ENCODE results near the gene SVEP1.
"Not testable (repeated sequence)": the region's sequence is repeated elsewhere in the genome, so short reads cannot be mapped to it uniquely, and the experiment has no call there.

The SVEP1 gene

DNA sequence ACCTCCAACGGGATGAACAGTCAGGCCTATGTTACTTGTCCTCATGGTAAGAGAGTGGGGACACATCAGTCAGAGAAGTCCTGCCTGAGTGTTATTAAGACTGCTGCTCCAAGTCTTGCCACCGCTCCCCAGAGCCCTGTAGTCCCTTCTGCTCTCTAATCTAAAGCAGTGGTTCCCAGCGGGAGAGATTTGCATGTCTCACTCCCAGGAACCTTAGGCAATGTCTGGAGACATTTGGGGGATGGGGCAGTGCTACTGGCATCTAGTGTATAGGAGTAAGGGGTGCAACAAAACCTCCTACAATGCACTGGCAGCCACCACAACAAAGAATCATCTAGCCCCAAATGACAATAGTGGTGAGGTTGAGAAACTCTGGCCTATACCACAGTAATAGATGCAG, 2.6 kb upstream of the SVEP1 start:
- in situ Hi-C loops (cut with MboI; ENCODE audit: low pct_unique_long_range_greater_than_20kb, low sequenced_read_pairs) = no loop called here
- no peak for DNase-seq

GRCh38 chr9:110580850-110581249, 1.3 kb upstream of the SVEP1 start:
- no peak for DNase-seq
- in situ Hi-C loops (cut with MboI; ENCODE audit: low pct_unique_long_range_greater_than_20kb, low sequenced_read_pairs) = no loop called here

- in situ Hi-C loops (cut with MboI; ENCODE audit: low pct_unique_long_range_greater_than_20kb, low sequenced_read_pairs) = no loop called here
- no peak for DNase-seq
Observed at GRCh38 chr9:110579862-110580219, 300 bp upstream of the SVEP1 start.

DNA sequence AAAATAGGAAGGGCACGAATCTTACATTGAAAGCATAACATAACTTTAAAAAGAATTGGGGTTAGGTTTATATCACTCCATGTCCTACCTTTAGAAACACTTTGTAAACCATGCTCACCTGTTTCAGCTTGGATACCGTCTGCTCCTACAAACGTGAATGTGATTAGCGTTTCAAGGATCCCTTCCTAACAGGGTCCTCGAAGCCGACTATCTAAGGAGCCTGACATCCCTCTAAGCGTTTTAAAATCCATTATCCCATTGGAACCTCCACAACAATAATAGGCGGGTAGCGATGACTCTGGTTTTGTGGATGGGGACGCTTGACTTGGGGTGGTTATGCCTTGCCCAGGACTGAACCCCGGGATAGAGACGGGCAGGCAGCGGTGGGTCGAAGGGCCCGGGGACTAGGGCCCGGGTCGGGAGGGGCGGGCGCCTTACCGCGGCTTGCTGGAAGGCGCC, 937 bp downstream of the SVEP1 start:
- DNase-seq = no peak
- in situ Hi-C loops (cut with MboI; ENCODE audit: low pct_unique_long_range_greater_than_20kb, low sequenced_read_pairs) = no loop called here

- no peak for DNase-seq
- in situ Hi-C loops (cut with MboI; ENCODE audit: low pct_unique_long_range_greater_than_20kb, low sequenced_read_pairs) = no loop called here
Observed at GRCh38 chr9:110575945-110576344, 3.6 kb downstream of the SVEP1 start.

DNA sequence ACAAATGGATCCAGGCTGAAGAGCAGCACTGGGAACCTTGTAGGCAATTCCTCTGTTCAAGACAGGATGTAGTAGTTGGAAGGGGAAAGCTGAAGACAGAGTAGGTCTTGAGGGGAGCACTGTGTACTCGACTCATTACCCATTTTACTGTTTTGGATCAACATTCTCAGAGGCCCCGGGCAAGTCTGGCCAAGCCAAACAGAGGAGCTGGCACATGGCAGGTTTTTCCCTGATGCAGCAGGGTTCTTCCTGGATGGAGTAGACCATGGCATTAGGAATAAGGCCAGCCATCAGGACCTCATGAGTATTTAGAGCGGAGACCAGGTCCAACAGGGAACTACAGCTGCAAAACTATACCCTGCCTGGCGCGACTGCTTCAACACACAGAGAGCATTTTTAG, 4.4 kb downstream of the SVEP1 start:
- DNase-seq = no peak
- in situ Hi-C loops (cut with MboI; ENCODE audit: low pct_unique_long_range_greater_than_20kb, low sequenced_read_pairs) = no loop called here

DNA sequence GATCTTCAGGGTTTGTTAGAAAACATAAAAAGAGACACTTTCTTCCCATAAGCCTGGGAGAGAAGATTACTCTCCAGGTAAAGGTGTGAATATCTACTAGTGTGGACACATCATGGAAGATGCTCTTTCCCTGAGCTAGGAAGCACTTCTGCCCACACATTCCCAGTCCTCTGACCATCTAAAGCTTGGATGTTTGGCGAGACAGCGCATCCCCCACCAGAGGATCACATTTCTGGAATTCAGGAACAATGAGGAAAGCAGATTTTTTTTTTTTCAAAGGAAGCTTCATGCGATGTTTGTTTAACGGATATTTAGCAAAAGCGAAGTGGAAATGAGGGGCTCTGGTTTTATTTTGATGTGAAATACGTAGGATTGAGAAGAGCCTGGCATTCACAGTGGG, 6.2 kb downstream of the SVEP1 start:
- in situ Hi-C loops (cut with MboI; ENCODE audit: low pct_unique_long_range_greater_than_20kb, low sequenced_read_pairs) = no loop called here
- DNase-seq = no peak

- in situ Hi-C loops (cut with MboI; ENCODE audit: low pct_unique_long_range_greater_than_20kb, low sequenced_read_pairs) = no loop called here
- no peak for DNase-seq
Observed at GRCh38 chr9:110571801-110572483, 7.6 kb downstream of the SVEP1 start.

- no peak for DNase-seq
- in situ Hi-C loops (cut with MboI; ENCODE audit: low pct_unique_long_range_greater_than_20kb, low sequenced_read_pairs) = no loop called here
Observed at GRCh38 chr9:110566156-110566555, 13.4 kb downstream of the SVEP1 start.

GRCh38 chr9:110561826-110562225, 17.7 kb downstream of the SVEP1 start:
- in situ Hi-C loops (cut with MboI; ENCODE audit: low pct_unique_long_range_greater_than_20kb, low sequenced_read_pairs) = no loop called here
- DNase-seq = no peak

GRCh38 chr9:110559869-110560268, 19.7 kb downstream of the SVEP1 start:
- DNase-seq = no peak
- in situ Hi-C loops (cut with MboI; ENCODE audit: low pct_unique_long_range_greater_than_20kb, low sequenced_read_pairs) = no loop called here

DNA sequence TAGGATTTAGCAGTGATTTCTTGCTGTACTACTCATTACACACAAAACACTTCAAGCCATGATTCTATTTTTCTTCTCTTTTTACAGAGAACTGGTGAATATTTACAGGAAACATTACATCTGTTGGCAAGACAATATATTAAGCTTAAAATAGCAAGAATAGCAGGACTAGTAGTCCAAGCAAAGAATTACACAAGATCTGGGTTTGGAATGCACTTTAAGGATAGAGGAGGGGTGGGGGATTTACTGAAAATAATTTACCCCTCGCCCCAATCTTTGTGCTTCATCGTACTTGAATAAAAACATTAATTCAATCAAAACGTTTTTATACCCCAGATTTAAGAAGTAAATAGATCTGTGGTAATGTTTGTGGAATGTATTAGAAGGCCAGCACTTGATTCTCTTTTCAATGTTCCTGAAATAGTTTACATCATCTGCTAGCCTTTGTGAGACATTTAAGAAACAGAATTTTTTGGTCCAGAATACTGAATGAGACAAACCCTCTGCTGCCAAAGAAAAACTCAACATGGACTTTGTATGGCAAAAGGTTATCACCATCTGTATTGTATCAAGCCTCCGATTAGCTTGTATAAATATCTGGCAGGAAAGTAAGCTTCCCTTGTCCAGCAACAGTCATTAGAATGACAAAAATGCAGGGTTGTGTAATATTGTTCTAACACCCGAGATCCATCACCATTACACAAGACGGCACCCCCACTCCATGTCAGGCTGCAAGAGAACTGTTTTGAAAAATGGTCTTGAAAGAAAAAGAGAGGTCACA, 23.8 kb downstream of the SVEP1 start:
- in situ Hi-C loops (cut with MboI; ENCODE audit: low pct_unique_long_range_greater_than_20kb, low sequenced_read_pairs) = no loop called here
- no peak for DNase-seq

GRCh38 chr9:110546411-110546871, 33.1 kb downstream of the SVEP1 start:
- no peak for DNase-seq
- in situ Hi-C loops (cut with MboI; ENCODE audit: low pct_unique_long_range_greater_than_20kb, low sequenced_read_pairs) = no loop called here

DNA sequence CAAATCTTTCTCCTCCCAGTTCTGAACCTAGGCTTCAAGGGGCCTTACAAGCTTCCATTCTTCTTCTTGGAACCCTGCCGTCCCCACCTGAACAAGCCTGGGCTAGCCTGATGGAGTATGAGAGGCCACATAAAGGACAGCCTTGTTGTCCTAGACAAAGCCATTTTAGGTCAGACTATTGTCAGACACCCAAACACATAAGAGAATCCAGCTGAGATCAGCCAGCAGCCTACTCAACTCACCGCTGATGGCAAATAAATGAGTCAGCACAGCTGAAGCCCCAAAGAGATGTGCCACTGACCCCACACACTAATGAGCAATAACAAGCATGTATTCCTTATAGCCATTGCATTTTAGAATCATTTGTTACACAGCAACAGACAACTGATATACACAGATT, 33.8 kb downstream of the SVEP1 start:
- DNase-seq = no peak
- in situ Hi-C loops (cut with MboI; ENCODE audit: low pct_unique_long_range_greater_than_20kb, low sequenced_read_pairs) = no loop called here

DNA sequence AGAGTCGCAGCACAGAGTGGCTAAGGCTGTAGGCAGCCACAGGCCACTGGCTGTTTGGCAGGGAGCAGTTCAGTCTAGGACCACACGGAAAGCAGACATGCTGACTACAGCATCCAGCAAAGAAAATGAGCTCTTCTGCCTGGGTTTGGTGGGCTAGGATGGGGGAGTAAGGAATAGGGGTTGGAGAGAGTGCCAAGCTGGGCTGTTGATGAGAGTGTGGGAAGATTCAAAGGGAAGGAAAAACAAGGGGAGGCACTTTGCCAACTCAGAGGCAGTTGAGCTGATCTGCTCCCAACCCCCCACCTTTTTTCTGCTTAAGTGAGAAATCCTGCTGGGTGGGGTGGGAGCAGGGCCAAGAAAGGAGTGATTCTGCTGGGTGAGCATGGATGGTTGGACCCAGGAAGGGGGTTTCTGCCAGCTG, 35.9 kb downstream of the SVEP1 start:
- no peak for DNase-seq
- in situ Hi-C loops (cut with MboI; ENCODE audit: low pct_unique_long_range_greater_than_20kb, low sequenced_read_pairs) = no loop called here

- in situ Hi-C loops (cut with MboI; ENCODE audit: low pct_unique_long_range_greater_than_20kb, low sequenced_read_pairs) = no loop called here
- no peak for DNase-seq
Observed at GRCh38 chr9:110541950-110542349, 37.6 kb downstream of the SVEP1 start.

DNA sequence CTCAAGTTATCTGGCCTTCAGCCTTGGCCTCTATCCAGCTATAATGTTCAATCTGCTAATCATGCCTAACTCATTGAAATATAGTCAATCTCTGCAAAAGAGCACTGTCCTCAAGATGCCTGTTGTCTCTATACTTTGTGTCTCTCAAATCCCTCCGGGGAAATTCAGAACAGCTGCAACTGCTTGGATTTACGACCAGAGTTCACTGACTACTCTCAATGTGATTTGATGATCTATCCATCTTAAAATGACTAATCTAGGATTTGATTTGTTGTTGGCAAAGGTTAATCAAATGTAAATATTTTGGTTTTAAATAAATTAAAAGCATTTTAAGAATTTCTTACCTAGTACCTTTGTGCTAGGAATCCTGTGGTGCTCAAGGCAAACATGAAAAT, 40.9 kb downstream of the SVEP1 start:
- no peak for DNase-seq
- in situ Hi-C loops (cut with MboI; ENCODE audit: low pct_unique_long_range_greater_than_20kb, low sequenced_read_pairs) = no loop called here

GRCh38 chr9:110537841-110538646, 41.5 kb downstream of the SVEP1 start:
- no peak for DNase-seq
- in situ Hi-C loops (cut with MboI; ENCODE audit: low pct_unique_long_range_greater_than_20kb, low sequenced_read_pairs) = no loop called here

DNA sequence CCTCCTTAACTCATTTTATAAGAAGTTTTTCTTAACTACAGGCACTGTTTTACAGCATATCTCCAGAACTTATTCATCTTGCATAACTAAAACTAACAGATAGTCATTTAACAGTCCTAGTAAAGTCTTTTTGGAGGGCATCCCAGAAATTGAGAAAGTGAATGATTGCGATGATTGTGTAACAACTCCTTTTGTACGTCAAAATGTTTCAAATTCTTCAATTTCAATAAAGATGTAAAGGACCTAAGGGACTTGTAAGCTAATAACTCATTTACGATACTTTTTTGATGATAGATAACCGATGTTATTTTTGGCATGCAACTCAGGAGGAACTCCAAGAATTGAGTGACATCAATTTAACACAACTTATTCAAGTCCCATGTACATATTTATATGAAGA, 42.7 kb downstream of the SVEP1 start:
- in situ Hi-C loops (cut with MboI; ENCODE audit: low pct_unique_long_range_greater_than_20kb, low sequenced_read_pairs) = no loop called here
- no peak for DNase-seq

- DNase-seq; in situ Hi-C loops (cut with MboI; ENCODE audit: low pct_unique_long_range_greater_than_20kb, low sequenced_read_pairs): not testable (repeated sequence)
Observed at GRCh38 chr9:110534162-110534561, 45.4 kb downstream of the SVEP1 start.

Data from KBM-7 (cell line).